ENCODE results near the gene DOCK10. TPM values are rescaled to one million over a fixed set of nuclear protein-coding genes. Genes with fewer than 3 reads are reported as not detected.

Gene DOCK10
- total RNA-seq, 6 experiments from 2014 or later: 61.1 to 78.8 (median 75.8) TPM

DNA sequence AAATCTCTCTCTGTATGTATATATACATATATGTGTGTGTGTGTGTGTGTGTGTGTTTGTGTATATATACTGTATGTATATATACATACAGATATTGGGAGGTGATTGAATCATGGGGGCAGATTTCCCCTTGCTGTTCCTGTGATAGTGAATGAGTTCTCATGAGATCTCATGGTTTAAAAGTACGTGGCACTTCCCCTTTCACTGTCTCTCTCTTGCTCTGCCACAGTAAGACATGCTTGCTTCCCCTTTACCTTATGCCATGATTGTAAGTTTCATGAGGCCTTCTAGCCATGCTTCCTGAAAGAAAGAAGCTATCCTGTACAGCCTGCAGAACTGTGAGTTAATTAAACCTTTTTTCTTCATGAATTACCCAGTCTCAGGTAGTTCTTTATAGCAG, 307.3 kb downstream of the DOCK10 start:
- H3K4me3 Mint-ChIP-seq: no peak overlapping the region
- H3K4me1 Mint-ChIP-seq (ENCODE audit: low read depth): no peaks in the 10 kb centered on the region
- H3K9me3 Mint-ChIP-seq: peaks cover 27% of the 10 kb centered on the region
- no peak for DNase-seq
- H3K27me3 Mint-ChIP-seq (ENCODE audit: insufficient read depth): no peaks in the 10 kb centered on the region; the same call in none of the 2 replicates
- H3K27ac Mint-ChIP-seq: no peak overlapping the region
- TF ChIP-seq, protein P1, sequence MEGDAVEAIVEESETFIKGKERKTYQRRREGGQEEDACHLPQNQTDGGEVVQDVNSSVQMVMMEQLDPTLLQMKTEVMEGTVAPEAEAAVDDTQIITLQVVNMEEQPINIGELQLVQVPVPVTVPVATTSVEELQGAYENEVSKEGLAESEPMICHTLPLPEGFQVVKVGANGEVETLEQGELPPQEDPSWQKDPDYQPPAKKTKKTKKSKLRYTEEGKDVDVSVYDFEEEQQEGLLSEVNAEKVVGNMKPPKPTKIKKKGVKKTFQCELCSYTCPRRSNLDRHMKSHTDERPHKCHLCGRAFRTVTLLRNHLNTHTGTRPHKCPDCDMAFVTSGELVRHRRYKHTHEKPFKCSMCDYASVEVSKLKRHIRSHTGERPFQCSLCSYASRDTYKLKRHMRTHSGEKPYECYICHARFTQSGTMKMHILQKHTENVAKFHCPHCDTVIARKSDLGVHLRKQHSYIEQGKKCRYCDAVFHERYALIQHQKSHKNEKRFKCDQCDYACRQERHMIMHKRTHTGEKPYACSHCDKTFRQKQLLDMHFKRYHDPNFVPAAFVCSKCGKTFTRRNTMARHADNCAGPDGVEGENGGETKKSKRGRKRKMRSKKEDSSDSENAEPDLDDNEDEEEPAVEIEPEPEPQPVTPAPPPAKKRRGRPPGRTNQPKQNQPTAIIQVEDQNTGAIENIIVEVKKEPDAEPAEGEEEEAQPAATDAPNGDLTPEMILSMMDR (IDR thresholded peaks at IDR 0.05): no peak
- peaks cover 18% of the 10 kb centered on the region for H3K36me3 Mint-ChIP-seq (ENCODE audit: low read depth)

- Mint-ChIP-seq H3K36me3 (ENCODE audit: low read depth) (peaks cover 9% of the 10 kb centered on the region), H3K4me3 (no peak overlapping the region), H3K27me3 (ENCODE audit: insufficient read depth) (no peaks in the 10 kb centered on the region; the same call in 1 of the 2 replicates), H3K4me1 (ENCODE audit: low read depth) (no peaks in the 10 kb centered on the region), H3K27ac (no peak overlapping the region), H3K9me3 (peaks cover 33% of the 10 kb centered on the region)
- TF ChIP-seq, protein P1 (IDR thresholded peaks at IDR 0.05): no peak
- DNase-seq: no peak
Observed at GRCh38 chr2:224731665-224732064, 310.6 kb downstream of the DOCK10 start.

- no peak overlapping the region for H3K27ac Mint-ChIP-seq
- no peak overlapping the region for H3K4me3 Mint-ChIP-seq
- no peak for DNase-seq
- no peaks in the 10 kb centered on the region for H3K36me3 Mint-ChIP-seq (ENCODE audit: low read depth)
- TF ChIP-seq, protein P1 (IDR thresholded peaks at IDR 0.05): no peak
- H3K4me1 Mint-ChIP-seq (ENCODE audit: low read depth): peaks cover 1% of the 10 kb centered on the region; the same call in 1 of the 2 replicates
- peaks cover 18% of the 10 kb centered on the region for H3K9me3 Mint-ChIP-seq
- no peaks in the 10 kb centered on the region; the same call in 1 of the 2 replicates for H3K27me3 Mint-ChIP-seq (ENCODE audit: insufficient read depth)
Observed at GRCh38 chr2:224729435-224729834, 312.8 kb downstream of the DOCK10 start.

DNA sequence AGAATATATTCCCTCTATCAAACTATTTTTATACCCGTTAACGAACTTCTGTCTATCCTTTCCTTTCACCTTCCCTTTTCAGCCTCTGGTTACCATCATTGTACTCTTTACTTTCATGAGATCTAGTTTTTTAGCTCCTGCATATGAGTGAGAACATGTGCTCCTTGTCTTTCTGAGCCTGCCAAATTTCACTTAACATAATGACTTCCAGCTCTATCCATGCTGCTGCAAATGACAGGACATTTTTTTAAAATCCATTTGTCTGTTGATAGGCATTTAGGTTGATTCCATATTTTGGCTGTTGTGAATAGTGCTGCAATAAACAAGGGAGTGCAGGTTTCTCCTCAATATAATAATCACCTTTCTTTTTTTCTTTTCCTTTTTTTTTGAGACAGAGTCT, 317.9 kb downstream of the DOCK10 start:
- H3K4me3 Mint-ChIP-seq: no peak overlapping the region
- no peaks in the 10 kb centered on the region; the same call in 1 of the 2 replicates for H3K27me3 Mint-ChIP-seq (ENCODE audit: insufficient read depth)
- TF ChIP-seq, protein P1 (IDR thresholded peaks at IDR 0.05): no peak
- H3K4me1 Mint-ChIP-seq (ENCODE audit: low read depth): peaks cover 25% of the 10 kb centered on the region
- no peak overlapping the region for H3K27ac Mint-ChIP-seq
- peaks cover 16% of the 10 kb centered on the region for H3K9me3 Mint-ChIP-seq
- no peaks in the 10 kb centered on the region for H3K36me3 Mint-ChIP-seq (ENCODE audit: low read depth)
- no peak for DNase-seq

DNA sequence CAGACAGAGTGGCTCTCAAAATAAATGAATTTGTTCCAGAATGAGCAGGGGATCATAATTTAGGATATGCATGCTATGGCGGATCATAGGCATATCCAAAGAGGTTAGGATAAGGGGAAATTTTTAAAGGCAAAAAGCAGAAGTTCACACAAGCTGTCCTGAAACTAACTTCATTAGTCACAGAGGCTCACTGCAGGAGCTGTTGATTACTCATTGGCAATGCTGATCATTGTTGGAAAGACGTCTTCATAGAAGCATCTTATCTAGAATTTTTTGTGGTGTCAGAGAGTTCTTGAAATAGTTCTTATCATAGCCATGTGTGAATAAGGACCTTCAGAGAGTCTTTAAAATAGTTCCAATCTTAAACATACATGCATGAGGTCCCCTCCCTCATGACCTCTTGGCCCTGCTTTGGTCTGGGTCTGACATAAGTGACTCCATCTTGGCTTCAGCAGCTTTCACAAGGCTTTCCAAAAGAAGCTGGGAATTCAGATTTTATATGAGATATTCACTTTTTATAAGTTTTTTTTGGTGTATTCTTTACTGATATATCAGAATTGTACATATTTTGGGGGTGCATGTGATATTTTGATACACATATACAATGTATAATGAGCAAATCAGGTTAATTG, 318.6 kb downstream of the DOCK10 start:
- Mint-ChIP-seq H3K4me3 (no peak overlapping the region), H3K27ac (0 out of 2 replicates have a peak overlapping the region, but pooled peaks have one; percentile 22), H3K4me1 (ENCODE audit: low read depth) (peaks cover 25% of the 10 kb centered on the region), H3K27me3 (ENCODE audit: insufficient read depth) (no peaks in the 10 kb centered on the region; the same call in 1 of the 2 replicates), H3K9me3 (peaks cover 10% of the 10 kb centered on the region), H3K36me3 (ENCODE audit: low read depth) (no peaks in the 10 kb centered on the region)
- TF ChIP-seq, protein P1 (IDR thresholded peaks at IDR 0.05): no peak
- peak; percentile 4 for DNase-seq
